SK-N-SH (cell line): Measurements from ENCODE around the gene AKT3. TPM values are rescaled to one million over a fixed set of nuclear protein-coding genes. Genes with fewer than 3 reads are reported as not detected.

Experiments
- CTCF ChIA-PET: fragments of 300-600, 350-600 bp; formaldehyde crosslinking; extraction: SDS; loops from one replicate; lab custom pipeline; 2021; lab: Yijun Ruan, JAX
- POLR2A ChIA-PET: fragments of 350-600 bp; sonication (Branson Sonifier 250); formaldehyde crosslinking; extraction: SDS; loops from one replicate; lab custom pipeline; 2020; ENCODE audit warnings: antibody characterized with exemption, inconsistent platforms; lab: Yijun Ruan, JAX
- DNase-seq: peaks from one replicate; pipeline ENCODE4 v3.0.0; 2012
- H2AFZ ChIP-seq: fragments of 200-600 bp; sonication (generic); 2 replicates; pipeline ENCODE4 v1.8.1; 2016; ENCODE audit warnings: antibody characterized with exemption, mild to moderate bottlenecking, low read depth
- H3F3A ChIP-seq: fragments of 200-600 bp; sonication (generic); replicated peaks from 2 replicates; pipeline ENCODE3; 2016; ENCODE audit warnings: antibody characterized with exemption, mild to moderate bottlenecking; ENCODE audit not compliant: insufficient read depth
- H3K27ac ChIP-seq, 2 experiments: fragments of 200-500 bp in 1 of 2; fragments of 200-600 bp in 1 of 2; sonication (Bioruptor generic) in 1 of 2; sonication (generic), shearing (Covaris generic) in 1 of 2; 2 replicates each; pipeline versions ENCODE4 v1.5.1 to v1.6.1; 2014 to 2016; ENCODE audit warnings: low read depth in 2 of 2, inconsistent platforms in 1 of 2, low read length in 1 of 2, mild to moderate bottlenecking in 1 of 2, mixed read lengths in 1 of 2
- H3K27me3 ChIP-seq: fragments of 200-600 bp; sonication (generic), shearing (Covaris generic); 2 replicates; pipeline ENCODE4 v1.6.1; 2016; ENCODE audit warnings: mixed run types; ENCODE audit not compliant: insufficient read depth
- H3K36me3 ChIP-seq, 2 experiments: fragments of 200-500 bp in 1 of 2; fragments of 200-600 bp in 1 of 2; sonication (Bioruptor generic) in 1 of 2; sonication (generic) in 1 of 2; replicated peaks in 1 of 2; 2 replicates each; pipeline versions ENCODE3 to v1.5.1; 2014 to 2016; ENCODE audit warnings: low read length in 1 of 2, mild to moderate bottlenecking in 1 of 2; ENCODE audit not compliant: insufficient read depth in 2 of 2, control insufficient read depth in 1 of 2
- H3K4me1 ChIP-seq, 2 experiments: fragments of 200-500 bp in 1 of 2; fragments of 200-600 bp in 1 of 2; sonication (Bioruptor generic) in 1 of 2; sonication (generic), shearing (Covaris generic) in 1 of 2; 2 replicates each; pipeline versions ENCODE4 v1.5.1 to v1.6.1; 2014 to 2016; ENCODE audit warnings: low read depth in 1 of 2, low read length in 1 of 2, mixed run types in 1 of 2; ENCODE audit not compliant: insufficient read depth in 2 of 2, control insufficient read depth in 1 of 2
- H3K4me2 ChIP-seq: fragments of 200-600 bp; sonication (generic), shearing (Covaris generic); 2 replicates; pipeline ENCODE4 v1.6.1; 2017; ENCODE audit warnings: mixed run types
- H3K4me3 ChIP-seq, 2 experiments: fragments of 200-500 bp in 1 of 2; fragments of 200-600 bp in 1 of 2; sonication (Bioruptor generic) in 1 of 2; sonication (generic), shearing (Covaris generic) in 1 of 2; 2 replicates each; pipeline versions ENCODE4 v1.5.1 to v1.8.1; 2014 to 2016; ENCODE audit warnings: low read depth in 2 of 2, inconsistent platforms in 1 of 2, low read length in 1 of 2, mild to moderate bottlenecking in 1 of 2, mixed read lengths in 1 of 2, moderate library complexity in 1 of 2
- H3K79me2 ChIP-seq: fragments of 200-600 bp; sonication (generic); 2 replicates; pipeline ENCODE4 v1.8.1; 2017; ENCODE audit warnings: mild to moderate bottlenecking; ENCODE audit not compliant: insufficient read depth
- H3K9ac ChIP-seq: fragments of 200-600 bp; sonication (generic); 2 replicates; pipeline ENCODE4 v1.6.1; 2017; ENCODE audit warnings: mixed run types
- H3K9me2 ChIP-seq: fragments of 200-600 bp; sonication (generic); 2 replicates; pipeline ENCODE4 v1.6.1; 2017; ENCODE audit warnings: mixed run types
- H3K9me3 ChIP-seq: fragments of 200-600 bp; sonication (generic); 2 replicates; pipeline ENCODE4 v1.6.1; 2017; ENCODE audit warnings: mixed run types, mild to moderate bottlenecking, moderate library complexity
- H4K20me1 ChIP-seq: fragments of 200-600 bp; sonication (generic); 2 replicates; pipeline ENCODE4 v1.6.1; 2017; ENCODE audit warnings: mild to moderate bottlenecking, mixed run types; ENCODE audit not compliant: insufficient read depth
- CHD2 ChIP-seq: fragments of 150-350 bp; IDR thresholded peaks from 2 replicates; pipeline ENCODE4 v1.6.1; 2018; ENCODE audit warnings: low read length; ENCODE audit not compliant: partially characterized antibody
- EP300 ChIP-seq, 2 experiments: IDR thresholded peaks; 2 replicates each; pipeline versions ENCODE4 v1.4.0 to v1.6.1; 2012; ENCODE audit warnings: borderline replicate concordance in 1 of 2, low read depth in 1 of 2, low read length in 1 of 2
- FOXM1 ChIP-seq: IDR thresholded peaks from 2 replicates; pipeline ENCODE4 v1.4.0; 2012; ENCODE audit warnings: low read depth, mild to moderate bottlenecking
- GATA2 ChIP-seq: sonication (generic); formaldehyde crosslinking; IDR thresholded peaks from 2 replicates; pipeline ENCODE4 v1.5.0; 2020; ENCODE audit warnings: mild to moderate bottlenecking, missing genetic modification reagents
- IRF3 ChIP-seq: fragments of 150-350 bp; IDR thresholded peaks from 2 replicates; pipeline ENCODE4 v1.6.1; 2016; ENCODE audit warnings: mild to moderate bottlenecking, low read depth, low read length
- POLR2AphosphoS5 ChIP-seq: IDR thresholded peaks from 2 replicates; pipeline ENCODE4 v1.6.1; 2012; ENCODE audit warnings: low read depth, low read length
- RAD21 ChIP-seq: IDR thresholded peaks from 2 replicates; pipeline ENCODE4 v1.6.1; 2012; ENCODE audit warnings: mild to moderate bottlenecking, low read length
- RCOR1 ChIP-seq: fragments of 150-350 bp; IDR thresholded peaks from 2 replicates; pipeline ENCODE4 v1.6.1; 2017; ENCODE audit warnings: antibody characterized with exemption, low read length
- RFX5 ChIP-seq: IDR thresholded peaks from 2 replicates; pipeline ENCODE4 v1.6.1; 2012; ENCODE audit warnings: mild to moderate bottlenecking, improper control_type of control experiment, low read length
- TAF1 ChIP-seq: IDR thresholded peaks from 2 replicates; pipeline ENCODE4 v1.6.1; 2012; ENCODE audit warnings: low read depth, mild to moderate bottlenecking, low read length, moderate library complexity, borderline replicate concordance
- TEAD4 ChIP-seq: IDR thresholded peaks from 2 replicates; pipeline ENCODE4 v1.4.0; 2012; ENCODE audit warnings: mild to moderate bottlenecking, borderline replicate concordance; ENCODE audit not compliant: insufficient read depth
- WGBS: methylation state at CpG from one replicate; pipeline ENCODE4 v1.1.6; 2017; ENCODE audit warnings: low lambda C conversion rate; 5-methylcytosine and 5-hydroxymethylcytosine counted together
- polyA plus RNA-seq, 3 experiments: library from polyadenylated mRNA; depleted of rRNA; stranded (reverse); fragments of >200 nt; gene quantifications; 2 replicates each; pipeline ENCODE4 v1.2.3, GENCODE V29; 2012
- TF ChIP-seq, protein P1 (sequence below): IDR thresholded peaks from 2 replicates; pipeline ENCODE4; 2012
- TF ChIP-seq, protein P2 (sequence below): fragments of 150-350 bp; IDR thresholded peaks from 2 replicates; pipeline ENCODE4 v1.6.1; 2017; ENCODE audit warnings: antibody characterized with exemption, low read length, low read depth, borderline replicate concordance

Gene AKT3
- polyA plus RNA-seq, 1 of the 3 experiments (the other 2 are of a cell fraction), result 12.7 TPM

DNA sequence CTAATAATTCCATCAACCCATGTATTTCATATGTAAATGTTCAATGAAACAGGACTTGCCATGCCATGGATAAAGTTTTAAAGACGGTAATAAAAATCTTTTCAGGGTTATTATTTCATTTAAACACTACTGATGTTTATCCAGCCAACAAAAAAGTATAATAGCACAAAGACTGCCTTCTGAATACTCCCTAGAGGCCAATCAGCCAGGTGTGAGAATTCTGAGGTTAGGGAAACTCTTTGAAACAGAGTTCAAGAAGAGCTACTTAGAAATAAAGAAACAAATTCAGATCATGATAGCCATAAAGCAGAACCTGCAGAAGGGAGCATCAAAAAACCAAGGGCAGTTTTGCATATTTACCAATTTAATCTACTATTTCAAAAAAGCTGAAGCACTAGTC is 48.7 kb downstream of the AKT3 start:
- Histone ChIP-seq H3K4me1 (no peaks in the 10 kb centered on the region; a peak in 1 of 4 replicates), H2AFZ (no peak overlapping the region), H3K9me2 (no peaks in the 10 kb centered on the region), H3K4me3 (no peak overlapping the region), H4K20me1 (peaks cover 4% of the 10 kb centered on the region; the same call in 1 of the 2 replicates), H3K27me3 (no peaks in the 10 kb centered on the region), H3K9ac (no peak overlapping the region), H3K36me3 (peaks cover 0 to 13% of the 10 kb centered on the region in 2 experiments), H3F3A (peaks cover 9% of the 10 kb centered on the region), H3K4me2 (no peak overlapping the region), H3K79me2 (peaks cover 92% of the 10 kb centered on the region), H3K9me3 (no peaks in the 10 kb centered on the region), H3K27ac (no peak overlapping the region)
- ChIA-PET POLR2A (no interaction called here), CTCF (interaction anchor here (1.0 kb wide), 1 partner anchor 14 kb away, joined by 3 read pairs; no protein-coding TSS in a partner anchor)
- no peak for TF ChIP-seq GATA2 (CRISPR knock-in tag)
- TF ChIP-seq, protein P1, sequence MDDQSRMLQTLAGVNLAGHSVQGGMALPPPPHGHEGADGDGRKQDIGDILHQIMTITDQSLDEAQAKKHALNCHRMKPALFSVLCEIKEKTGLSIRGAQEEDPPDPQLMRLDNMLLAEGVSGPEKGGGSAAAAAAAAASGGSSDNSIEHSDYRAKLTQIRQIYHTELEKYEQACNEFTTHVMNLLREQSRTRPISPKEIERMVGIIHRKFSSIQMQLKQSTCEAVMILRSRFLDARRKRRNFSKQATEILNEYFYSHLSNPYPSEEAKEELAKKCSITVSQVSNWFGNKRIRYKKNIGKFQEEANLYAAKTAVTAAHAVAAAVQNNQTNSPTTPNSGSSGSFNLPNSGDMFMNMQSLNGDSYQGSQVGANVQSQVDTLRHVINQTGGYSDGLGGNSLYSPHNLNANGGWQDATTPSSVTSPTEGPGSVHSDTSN, result no peak
- no peak for TF ChIP-seq RAD21
- TF ChIP-seq IRF3, result no peak
- 96% methylated on average over 1 of the region's 1 CpG for WGBS
- no peak for DNase-seq

DNA sequence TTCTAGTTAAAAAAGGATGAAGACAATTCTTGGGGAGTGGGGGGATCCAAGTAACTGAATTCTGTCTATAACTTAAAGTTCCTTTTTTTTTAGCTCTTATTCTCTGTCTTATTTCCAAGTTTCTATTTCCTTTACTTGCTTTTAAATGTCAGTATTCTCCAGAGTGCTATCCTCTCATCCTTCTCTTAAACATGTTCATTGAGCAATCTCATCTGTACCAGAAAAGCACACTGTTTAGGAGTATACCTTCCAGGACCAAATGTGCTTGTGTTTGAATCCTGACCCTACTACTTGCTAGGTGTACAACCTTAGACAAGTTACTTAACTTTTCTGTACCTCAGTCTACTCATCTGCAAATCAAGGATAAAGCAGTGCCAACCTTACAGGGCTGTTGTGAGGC is 50.1 kb downstream of the AKT3 start:
- no peak overlapping the region for H3K9ac ChIP-seq
- peaks cover 90% of the 10 kb centered on the region for H3K79me2 ChIP-seq
- H2AFZ ChIP-seq, result no peak overlapping the region
- H3K27me3 ChIP-seq, result no peaks in the 10 kb centered on the region
- H3K27ac ChIP-seq, result peak overlapping the region in 1 of 2 experiments; percentile 29; a peak in 1 of 4 replicates
- ChIA-PET POLR2A (no interaction called here), CTCF (no interaction called here)
- TF ChIP-seq TEAD4, result no peak
- no peak for TF ChIP-seq CHD2
- no peak for TF ChIP-seq RCOR1
- no peak for TF ChIP-seq IRF3
- no peaks in the 10 kb centered on the region; a peak in 1 of 4 replicates for H3K4me1 ChIP-seq
- peaks cover 9% of the 10 kb centered on the region for H3F3A ChIP-seq
- no peaks in the 10 kb centered on the region for H3K9me3 ChIP-seq
- DNase-seq, result no peak
- H3K4me3 ChIP-seq, result no peak overlapping the region
- no peaks in the 10 kb centered on the region for H4K20me1 ChIP-seq
- H3K4me2 ChIP-seq, result no peak overlapping the region
- peaks cover 0 to 16% of the 10 kb centered on the region in 2 experiments for H3K36me3 ChIP-seq
- H3K9me2 ChIP-seq, result no peaks in the 10 kb centered on the region

DNA sequence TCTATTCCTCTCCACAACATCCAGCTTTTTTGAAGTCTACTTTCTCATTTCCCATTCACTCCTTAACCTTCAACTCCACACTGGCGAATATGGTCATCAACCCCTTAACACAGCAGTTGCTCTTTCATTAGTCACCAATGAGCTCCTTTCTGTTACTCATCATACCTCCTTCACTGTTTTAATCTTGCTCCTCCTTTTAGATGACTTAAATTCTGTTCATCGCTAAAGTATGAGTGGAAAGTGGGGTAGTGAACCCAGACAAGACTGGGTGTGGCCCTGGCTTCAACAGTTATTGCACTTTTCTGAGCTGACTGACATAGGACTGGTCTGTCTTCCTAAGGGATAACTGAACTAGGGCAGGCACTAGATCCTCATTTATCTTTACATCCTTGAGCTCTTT is 51.3 kb downstream of the AKT3 start:
- peaks cover 90% of the 10 kb centered on the region for H3K79me2 ChIP-seq
- H2AFZ ChIP-seq, result no peak overlapping the region
- DNase-seq, result no peak
- H3K27ac ChIP-seq, result peak overlapping the region in 1 of 2 experiments; percentile 29; a peak in 1 of 4 replicates
- peaks cover 0 to 18% of the 10 kb centered on the region in 2 experiments for H3K36me3 ChIP-seq
- no peaks in the 10 kb centered on the region for H4K20me1 ChIP-seq
- no peaks in the 10 kb centered on the region for H3K27me3 ChIP-seq
- 54% methylated on average over 2 of the region's 2 CpGs for WGBS
- H3K4me3 ChIP-seq, result no peak overlapping the region
- POLR2A ChIA-PET, result no interaction called here
- CTCF ChIA-PET, result interaction anchor here (0.6 kb wide), 1 partner anchor 8 kb away, joined by 3 read pairs; no protein-coding TSS in a partner anchor
- no peaks in the 10 kb centered on the region for H3K9me3 ChIP-seq
- no peak overlapping the region for H3K4me2 ChIP-seq
- H3K4me1 ChIP-seq, result no peaks in the 10 kb centered on the region; a peak in 1 of 4 replicates
- H3F3A ChIP-seq, result peaks cover 9% of the 10 kb centered on the region
- H3K9ac ChIP-seq, result no peak overlapping the region
- H3K9me2 ChIP-seq, result no peaks in the 10 kb centered on the region
- TF ChIP-seq EP300 (IDR thresholded peaks at IDR 0.05; ENCODE audit: borderline replicate concordance in 1 of 2, low read depth in 1 of 2, low read length in 1 of 2) (peak in 1 of 2 experiments; percentile 10; a peak in 1 of 4 replicates), FOXM1 (no peak), RFX5 (no peak), POLR2AphosphoS5 (no peak), TAF1 (no peak), RCOR1 (no peak), IRF3 (no peak)
- TF ChIP-seq, protein P1, result peak; percentile 23; the same call in 1 of the 2 replicates
- TF ChIP-seq, protein P2, sequence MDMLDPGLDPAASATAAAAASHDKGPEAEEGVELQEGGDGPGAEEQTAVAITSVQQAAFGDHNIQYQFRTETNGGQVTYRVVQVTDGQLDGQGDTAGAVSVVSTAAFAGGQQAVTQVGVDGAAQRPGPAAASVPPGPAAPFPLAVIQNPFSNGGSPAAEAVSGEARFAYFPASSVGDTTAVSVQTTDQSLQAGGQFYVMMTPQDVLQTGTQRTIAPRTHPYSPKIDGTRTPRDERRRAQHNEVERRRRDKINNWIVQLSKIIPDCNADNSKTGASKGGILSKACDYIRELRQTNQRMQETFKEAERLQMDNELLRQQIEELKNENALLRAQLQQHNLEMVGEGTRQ, result no peak
